Measurements from ENCODE around the gene GTPBP4. TPM values are rescaled to one million over a fixed set of nuclear protein-coding genes. Genes with fewer than 3 reads are reported as not detected.

The GTPBP4 gene
- total and polyA plus RNA-seq, 9 donors, result 17.9 to 44.7 (median 30.5) TPM

DNA sequence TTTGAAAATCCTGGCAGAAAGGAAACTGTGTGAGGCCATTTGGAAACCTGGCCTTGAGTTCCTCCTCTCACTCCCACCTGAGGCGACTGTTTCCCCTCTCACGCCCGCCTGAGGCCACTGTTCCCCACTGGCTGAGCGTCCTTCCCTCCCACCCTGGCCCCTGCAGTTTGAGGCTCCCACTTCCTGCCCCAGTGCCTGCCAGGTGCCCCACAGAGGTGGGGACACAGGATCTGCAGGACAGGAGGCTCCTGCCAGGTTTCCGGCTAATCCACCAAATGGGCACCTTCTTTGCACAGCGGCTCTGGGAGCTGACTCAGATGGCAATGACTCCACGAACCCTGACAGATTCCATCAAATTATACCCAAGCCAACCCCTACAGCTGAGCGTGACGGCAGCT, 32.4 kb upstream of the GTPBP4 start:
- Histone ChIP-seq H3K4me3 (no peak overlapping the region), H3K27me3 (no peaks in the 10 kb centered on the region), H3K36me3 (no peaks in the 10 kb centered on the region), H3K4me1 (ENCODE audit: insufficient read depth) (no peaks in the 10 kb centered on the region), H3K27ac (no peak overlapping the region), H3K9me3 (no peaks in the 10 kb centered on the region)
- intact Hi-C loops (cut with DNase I), result no loop called here
- DNase-seq, result peak in 1 of 5 donors; percentile 27
- 47 to 55% (median 54%) methylated on average over 9 of the region's 9 CpGs for WGBS, 3 donors
- TF ChIP-seq, protein P1, sequence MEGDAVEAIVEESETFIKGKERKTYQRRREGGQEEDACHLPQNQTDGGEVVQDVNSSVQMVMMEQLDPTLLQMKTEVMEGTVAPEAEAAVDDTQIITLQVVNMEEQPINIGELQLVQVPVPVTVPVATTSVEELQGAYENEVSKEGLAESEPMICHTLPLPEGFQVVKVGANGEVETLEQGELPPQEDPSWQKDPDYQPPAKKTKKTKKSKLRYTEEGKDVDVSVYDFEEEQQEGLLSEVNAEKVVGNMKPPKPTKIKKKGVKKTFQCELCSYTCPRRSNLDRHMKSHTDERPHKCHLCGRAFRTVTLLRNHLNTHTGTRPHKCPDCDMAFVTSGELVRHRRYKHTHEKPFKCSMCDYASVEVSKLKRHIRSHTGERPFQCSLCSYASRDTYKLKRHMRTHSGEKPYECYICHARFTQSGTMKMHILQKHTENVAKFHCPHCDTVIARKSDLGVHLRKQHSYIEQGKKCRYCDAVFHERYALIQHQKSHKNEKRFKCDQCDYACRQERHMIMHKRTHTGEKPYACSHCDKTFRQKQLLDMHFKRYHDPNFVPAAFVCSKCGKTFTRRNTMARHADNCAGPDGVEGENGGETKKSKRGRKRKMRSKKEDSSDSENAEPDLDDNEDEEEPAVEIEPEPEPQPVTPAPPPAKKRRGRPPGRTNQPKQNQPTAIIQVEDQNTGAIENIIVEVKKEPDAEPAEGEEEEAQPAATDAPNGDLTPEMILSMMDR (IDR thresholded peaks at IDR 0.05), result no peak
- TF ChIP-seq EP300 (IDR thresholded peaks at IDR 0.05), result no peak
- no peak for TF ChIP-seq POLR2A (IDR thresholded peaks at IDR 0.05)

DNA sequence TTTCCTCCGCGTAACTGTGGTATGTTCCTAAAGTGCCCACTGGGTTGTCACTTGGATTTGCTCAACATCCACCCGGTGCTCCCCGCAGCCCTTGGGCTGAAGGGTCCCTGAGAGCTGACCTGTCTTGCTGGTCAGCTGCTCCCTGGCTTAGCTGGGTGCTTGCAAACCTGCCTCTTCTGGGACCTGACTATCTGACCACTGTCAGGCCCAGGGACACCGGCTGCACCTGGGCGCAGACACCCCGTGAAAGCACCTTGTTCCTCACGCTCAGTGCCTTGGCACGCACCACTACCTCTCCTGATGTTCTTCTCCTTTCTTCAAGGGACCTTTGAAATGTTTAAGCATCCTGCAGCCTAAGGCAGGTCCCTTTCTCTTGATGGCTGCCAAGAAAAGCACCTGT, 30.1 kb upstream of the GTPBP4 start:
- Histone ChIP-seq H3K4me1 (ENCODE audit: insufficient read depth) (no peaks in the 10 kb centered on the region), H3K9me3 (no peaks in the 10 kb centered on the region), H3K4me3 (no peak overlapping the region), H3K27ac (no peak overlapping the region), H3K36me3 (no peaks in the 10 kb centered on the region), H3K27me3 (no peaks in the 10 kb centered on the region)
- no peak for TF ChIP-seq EP300 (IDR thresholded peaks at IDR 0.05)
- TF ChIP-seq, protein P1 (IDR thresholded peaks at IDR 0.05), result no peak
- TF ChIP-seq POLR2A (IDR thresholded peaks at IDR 0.05), result no peak
- WGBS, 3 donors, result 94% methylated on average over 9 of the region's 9 CpGs
- intact Hi-C loops (cut with DNase I), result no loop called here
- DNase-seq, result no peak

DNA sequence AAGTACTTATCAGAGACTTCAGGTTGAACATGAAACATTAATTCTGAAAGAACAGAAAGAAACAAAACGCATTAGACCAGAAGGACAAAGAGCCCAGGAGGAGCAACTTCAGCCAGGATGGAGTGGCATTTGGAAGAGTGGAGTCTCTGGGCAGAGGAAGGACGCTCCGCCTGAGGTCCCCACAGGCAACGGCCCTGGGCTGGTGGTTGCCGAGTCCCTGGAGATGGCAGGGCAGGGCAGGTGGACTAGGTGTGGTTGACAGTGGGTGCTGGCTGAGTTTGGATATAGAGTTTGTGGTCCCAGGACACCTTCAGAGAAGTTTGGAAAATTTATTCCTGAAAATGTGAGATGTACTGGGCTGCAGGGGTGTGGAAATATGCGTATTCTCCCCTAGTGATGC, 29.4 kb upstream of the GTPBP4 start:
- DNase-seq, result no peak
- intact Hi-C loops (cut with DNase I), result no loop called here

DNA sequence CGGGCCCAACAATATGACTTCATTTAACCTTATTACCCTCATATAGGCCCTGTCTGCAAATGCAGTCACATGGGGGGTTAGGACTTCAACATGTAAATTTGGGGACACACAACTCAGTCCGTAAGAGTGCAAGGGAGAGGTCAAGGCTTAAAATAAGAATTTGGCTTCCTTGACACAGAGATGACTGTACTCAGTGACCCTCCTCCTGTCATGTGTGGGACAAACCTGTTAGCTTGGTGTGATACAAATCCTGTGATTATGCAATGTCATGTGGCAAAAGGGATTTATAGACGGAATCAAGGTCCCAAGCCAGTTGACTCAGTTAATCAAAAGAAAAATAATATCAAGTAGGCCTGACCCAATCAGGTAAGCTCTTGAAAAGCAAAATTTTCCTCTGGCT, 25.9 kb upstream of the GTPBP4 start:
- no peak for DNase-seq
- TF ChIP-seq EP300 (IDR thresholded peaks at IDR 0.05) (no peak), POLR2A (IDR thresholded peaks at IDR 0.05) (no peak)
- TF ChIP-seq, protein P1 (IDR thresholded peaks at IDR 0.05), result no peak

More for the DNA sequence above, 29.4 kb upstream of the GTPBP4 start:
- 85 to 93% (median 85%) methylated on average over 6 of the region's 6 CpGs for WGBS, 3 donors
- no peaks in the 10 kb centered on the region for H3K27me3 ChIP-seq
- no peak for TF ChIP-seq POLR2A (IDR thresholded peaks at IDR 0.05)
- TF ChIP-seq, protein P1 (IDR thresholded peaks at IDR 0.05), result no peak
- TF ChIP-seq EP300 (IDR thresholded peaks at IDR 0.05), result no peak
- H3K27ac ChIP-seq, result no peak overlapping the region
- no peaks in the 10 kb centered on the region for H3K9me3 ChIP-seq
- H3K36me3 ChIP-seq, result no peaks in the 10 kb centered on the region
- no peaks in the 10 kb centered on the region for H3K4me1 ChIP-seq (ENCODE audit: insufficient read depth)
- H3K4me3 ChIP-seq, result no peak overlapping the region

More for the DNA sequence above, 25.9 kb upstream of the GTPBP4 start:
- Histone ChIP-seq H3K4me1 (ENCODE audit: insufficient read depth) (no peaks in the 10 kb centered on the region), H3K9me3 (no peaks in the 10 kb centered on the region), H3K36me3 (no peaks in the 10 kb centered on the region), H3K27me3 (no peaks in the 10 kb centered on the region), H3K27ac (no peak overlapping the region), H3K4me3 (no peak overlapping the region)
- intact Hi-C loops (cut with DNase I), result no loop called here
- WGBS, 3 donors, result 83 to 85% (median 84%) methylated on average over 3 of the region's 3 CpGs
